Measurements from ENCODE around the gene SUN2.
A peak's percentile ranks its signal among the peaks of the same experiment; 100 is the strongest.

- TF ChIP-seq TAF1 (IDR thresholded peaks at IDR 0.05; ENCODE audit: borderline replicate concordance, low read depth, low read length) (no peak), POLR2AphosphoS5 (IDR thresholded peaks at IDR 0.05; ENCODE audit: low read depth, low read length) (0 out of 2 replicates have a peak, but pooled peaks have one; percentile 16), POLR2A (IDR thresholded peaks at IDR 0.05; ENCODE audit: low read depth, low read length) (no peak)
Observed at GRCh38 chr22:38685761-38686160, 70.0 kb downstream of the SUN2 start.
